Astrocyte (in vitro differentiated cells and primary cell): ENCODE results near the gene PTPRN2.

ENCODE experiments used
- EZH2 ChIP-seq: IDR thresholded peaks from 2 replicates; pipeline ENCODE4 v1.6.1; 2012; ENCODE audit warnings: mild to moderate bottlenecking, low read length, inconsistent platforms; ENCODE audit not compliant: insufficient read depth
- TF ChIP-seq, protein P1 (sequence below): IDR thresholded peaks from 2 replicates; pipeline ENCODE4 v1.5.1; 2011; ENCODE audit warnings: low read depth, mild to moderate bottlenecking, inconsistent platforms, low read length, moderate library complexity; ENCODE audit not compliant: insufficient read depth

DNA sequence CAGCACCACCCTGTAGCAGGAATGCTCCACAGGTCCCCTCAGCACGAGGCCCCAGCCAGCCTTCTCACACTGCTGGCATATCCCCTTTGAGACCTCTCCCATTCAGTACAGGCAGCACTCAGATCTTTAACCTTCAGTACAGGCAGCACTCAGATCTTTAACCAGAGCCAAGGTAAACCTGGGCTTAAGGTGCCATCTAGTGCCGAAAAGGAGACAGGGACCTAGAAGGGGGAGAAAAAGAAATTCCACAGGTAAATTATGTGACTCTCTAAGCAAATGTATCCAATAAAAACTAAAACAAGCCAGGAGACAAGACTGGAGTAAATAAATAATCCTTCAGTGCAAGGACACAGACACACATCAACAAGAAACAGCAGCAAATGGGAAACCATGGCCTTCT lies 358.6 kb downstream of the PTPRN2 start:
- TF ChIP-seq, protein P1, sequence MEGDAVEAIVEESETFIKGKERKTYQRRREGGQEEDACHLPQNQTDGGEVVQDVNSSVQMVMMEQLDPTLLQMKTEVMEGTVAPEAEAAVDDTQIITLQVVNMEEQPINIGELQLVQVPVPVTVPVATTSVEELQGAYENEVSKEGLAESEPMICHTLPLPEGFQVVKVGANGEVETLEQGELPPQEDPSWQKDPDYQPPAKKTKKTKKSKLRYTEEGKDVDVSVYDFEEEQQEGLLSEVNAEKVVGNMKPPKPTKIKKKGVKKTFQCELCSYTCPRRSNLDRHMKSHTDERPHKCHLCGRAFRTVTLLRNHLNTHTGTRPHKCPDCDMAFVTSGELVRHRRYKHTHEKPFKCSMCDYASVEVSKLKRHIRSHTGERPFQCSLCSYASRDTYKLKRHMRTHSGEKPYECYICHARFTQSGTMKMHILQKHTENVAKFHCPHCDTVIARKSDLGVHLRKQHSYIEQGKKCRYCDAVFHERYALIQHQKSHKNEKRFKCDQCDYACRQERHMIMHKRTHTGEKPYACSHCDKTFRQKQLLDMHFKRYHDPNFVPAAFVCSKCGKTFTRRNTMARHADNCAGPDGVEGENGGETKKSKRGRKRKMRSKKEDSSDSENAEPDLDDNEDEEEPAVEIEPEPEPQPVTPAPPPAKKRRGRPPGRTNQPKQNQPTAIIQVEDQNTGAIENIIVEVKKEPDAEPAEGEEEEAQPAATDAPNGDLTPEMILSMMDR = no peak
- no peak for TF ChIP-seq EZH2
